Smooth muscle cell of the brain vasculature (primary cell): ENCODE data around the gene DLGAP1.

Experiments
- DNase-seq: peaks from one replicate; pipeline ENCODE4 v3.0.0-alpha.2; 2012; ENCODE audit warnings: low read depth, low spot score

Gene DLGAP1

DNA sequence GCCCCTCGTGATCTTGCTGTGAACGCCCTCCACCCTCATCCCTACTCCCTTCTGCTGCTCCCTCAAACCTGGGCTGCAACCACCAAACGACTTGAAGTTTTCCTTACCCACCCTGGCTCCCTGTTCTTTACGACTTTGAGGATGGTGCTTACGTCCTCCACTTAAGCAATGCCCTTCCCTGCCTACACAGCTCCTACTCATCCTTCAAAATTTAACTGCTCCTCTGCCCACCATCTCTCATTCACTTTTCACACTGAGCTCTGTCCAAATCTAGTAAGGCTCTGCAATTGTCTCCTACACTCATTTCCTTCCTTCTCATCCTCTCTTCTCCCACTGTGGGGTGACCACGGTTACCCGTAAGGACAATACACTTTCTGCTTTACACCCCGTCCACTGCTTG, 554.1 kb downstream of the DLGAP1 start:
- no peak for DNase-seq

DNA sequence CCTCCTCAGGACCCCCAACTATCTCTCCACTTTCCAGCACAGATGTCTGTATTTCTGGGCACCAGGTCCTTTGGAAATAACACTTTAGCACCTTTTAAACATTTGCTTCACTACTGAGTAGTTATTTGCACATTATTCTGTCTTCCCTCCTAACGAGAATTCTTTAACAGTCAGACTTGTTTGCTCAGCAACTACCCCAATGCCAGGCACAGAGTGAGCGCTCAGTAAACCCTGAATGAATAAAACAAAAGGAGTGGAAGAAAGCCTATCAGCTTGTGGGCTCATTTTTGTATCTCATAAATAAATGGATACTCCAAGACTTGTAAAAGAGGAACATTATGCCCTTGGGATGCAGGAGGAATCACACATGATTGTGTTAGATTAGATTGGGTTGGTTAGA, 554.8 kb downstream of the DLGAP1 start:
- no peak for DNase-seq

DNA sequence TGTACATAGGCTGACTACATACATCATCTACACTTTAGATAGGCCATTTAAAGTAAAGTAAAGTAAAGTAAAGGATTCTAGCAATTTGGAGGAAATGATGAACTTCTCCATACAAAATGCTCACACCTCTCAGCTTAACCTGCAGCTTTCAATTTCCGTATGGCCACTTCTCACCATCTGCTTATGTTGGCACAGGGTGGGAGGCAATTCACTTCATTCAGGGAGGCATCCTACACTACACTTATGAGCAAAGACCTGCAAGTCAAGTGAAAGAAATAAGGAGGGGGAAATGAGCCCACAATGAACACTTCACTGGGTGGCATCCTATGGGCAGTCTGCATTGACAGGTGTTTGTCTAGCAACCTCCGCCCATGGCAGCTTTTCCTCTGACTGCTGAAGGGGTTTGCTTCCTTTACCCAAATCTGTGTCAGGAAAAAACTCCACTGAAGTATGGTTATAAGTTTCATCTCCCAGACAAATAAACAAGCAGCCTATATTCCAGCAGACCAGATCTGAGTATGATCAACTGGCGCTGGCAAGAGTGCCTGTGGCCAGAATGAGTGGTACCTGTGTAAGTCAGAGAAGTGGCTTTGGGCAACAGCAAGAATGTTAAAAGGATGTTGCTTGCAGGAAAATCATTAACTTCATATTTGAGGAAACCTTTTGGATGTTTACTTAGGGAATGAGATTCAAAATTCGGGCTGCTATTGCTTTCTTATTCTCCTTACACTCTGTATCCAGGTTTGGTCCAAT, 556.1 kb downstream of the DLGAP1 start:
- DNase-seq: no peak

- DNase-seq: no peak
Measured at GRCh38 chr18:3892152-3892551, 563.0 kb downstream of the DLGAP1 start.

DNA sequence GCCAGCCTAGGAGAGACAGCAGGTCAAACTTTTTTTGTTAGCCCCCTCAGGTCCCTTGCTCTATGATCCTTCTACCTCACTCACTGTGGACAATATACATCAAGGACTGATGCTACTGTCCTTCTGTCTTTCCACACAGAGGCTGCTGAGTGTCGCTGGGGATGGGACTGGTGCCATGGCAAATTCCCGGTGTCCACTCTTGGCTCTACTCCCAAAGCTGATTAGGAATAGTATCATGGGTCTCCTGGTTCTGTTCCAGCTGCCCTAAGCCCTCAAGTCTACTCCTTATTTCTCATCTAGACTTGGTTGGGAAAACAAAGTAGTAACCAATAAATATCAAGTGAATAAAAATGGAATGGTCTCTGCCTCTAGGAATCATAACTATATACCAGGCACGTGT, 563.9 kb downstream of the DLGAP1 start:
- no peak for DNase-seq

DNA sequence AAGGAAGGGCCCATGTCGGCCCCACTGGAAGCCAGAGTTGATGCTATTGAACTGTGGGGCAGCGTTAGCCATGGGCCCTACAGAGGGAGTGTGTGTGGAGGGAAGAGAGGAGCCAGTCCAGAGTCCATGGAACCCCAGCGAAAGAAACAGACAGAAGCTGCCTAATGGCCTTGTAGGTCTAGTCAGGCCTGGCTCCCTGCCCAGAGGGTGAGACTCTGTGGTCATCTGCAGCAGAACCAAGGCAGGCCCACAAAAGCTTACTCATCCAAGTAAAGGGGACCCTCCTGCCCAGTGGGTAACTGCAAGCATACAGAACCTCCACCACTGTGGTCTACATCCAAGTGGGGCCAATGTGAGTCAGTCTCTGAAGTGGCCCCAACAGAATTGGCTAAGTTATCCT, 565.3 kb downstream of the DLGAP1 start:
- no peak for DNase-seq

DNA sequence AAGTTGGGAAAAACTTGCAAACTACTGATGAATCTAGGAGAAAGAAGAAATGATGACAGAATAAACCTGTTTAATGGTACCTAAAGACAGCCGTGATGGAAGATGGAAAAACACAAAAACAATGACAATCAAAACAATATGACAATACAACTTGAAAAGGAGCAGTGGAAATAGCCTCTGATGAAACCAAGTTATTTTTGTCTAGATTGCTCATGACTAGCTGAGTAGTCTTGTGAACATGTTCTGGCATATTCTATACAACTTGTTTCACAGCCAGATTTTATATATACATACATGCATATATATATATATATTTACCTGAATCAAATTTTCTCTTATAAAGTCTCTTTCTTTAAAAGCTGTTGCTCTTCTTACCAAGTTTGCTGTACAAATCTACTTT, 566.0 kb downstream of the DLGAP1 start:
- no peak for DNase-seq

DNA sequence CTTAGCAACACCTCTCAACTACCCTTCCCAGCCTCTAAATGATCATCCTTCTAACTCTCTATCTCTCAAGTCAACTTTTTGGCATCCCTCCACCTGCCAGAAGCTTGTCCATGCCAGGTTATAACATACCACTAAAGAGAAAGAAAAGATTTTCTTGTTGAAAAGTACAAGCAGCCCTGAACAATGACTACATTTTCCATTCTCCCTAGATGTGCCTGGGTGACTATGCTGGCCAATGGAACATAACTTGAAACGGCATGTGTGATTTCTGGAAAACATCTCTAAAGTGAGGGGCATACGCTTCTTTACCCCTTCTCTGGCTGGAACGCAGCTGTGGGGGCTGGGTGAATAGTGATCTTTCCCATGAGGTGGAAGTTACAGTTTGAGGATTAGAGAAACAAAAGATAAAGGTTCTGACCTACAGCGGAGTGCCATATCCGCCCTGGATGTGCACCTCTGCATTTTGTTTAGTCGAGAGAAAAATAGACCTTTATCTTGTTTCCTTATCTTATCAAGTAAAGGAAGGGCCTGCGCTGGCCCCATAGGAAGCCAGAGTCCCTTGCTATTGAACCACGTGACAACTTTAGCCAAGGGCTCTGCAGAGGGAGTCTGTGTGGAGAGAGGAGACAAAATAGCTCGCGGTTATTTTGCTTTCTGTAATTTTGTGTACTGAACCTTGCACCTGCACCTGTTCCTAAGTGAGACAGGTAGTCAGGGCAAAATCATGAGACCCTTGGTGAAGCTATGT, 568.4 kb downstream of the DLGAP1 start:
- DNase-seq: no peak

- no peak for DNase-seq
Measured at GRCh38 chr18:3885209-3885792, 569.8 kb downstream of the DLGAP1 start.

DNA sequence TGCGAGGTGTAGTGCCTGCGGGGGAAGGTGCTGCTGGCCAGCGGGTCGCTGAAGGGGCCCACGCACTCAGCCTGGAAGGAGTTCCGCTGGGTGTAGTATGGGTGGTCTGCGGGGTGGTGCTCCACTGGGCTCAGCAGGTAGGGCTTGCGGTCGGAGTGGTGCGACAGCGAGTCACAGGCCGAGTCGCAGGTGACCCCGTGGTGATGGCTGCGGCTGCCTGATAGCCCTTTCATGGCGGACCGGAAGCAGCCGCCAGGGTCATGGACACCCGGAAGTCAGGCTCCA, 575.3 kb downstream of the DLGAP1 start:
- DNase-seq: no peak

GRCh38 chr18:3879114-3879835, 575.8 kb downstream of the DLGAP1 start:
- no peak for DNase-seq

DNA sequence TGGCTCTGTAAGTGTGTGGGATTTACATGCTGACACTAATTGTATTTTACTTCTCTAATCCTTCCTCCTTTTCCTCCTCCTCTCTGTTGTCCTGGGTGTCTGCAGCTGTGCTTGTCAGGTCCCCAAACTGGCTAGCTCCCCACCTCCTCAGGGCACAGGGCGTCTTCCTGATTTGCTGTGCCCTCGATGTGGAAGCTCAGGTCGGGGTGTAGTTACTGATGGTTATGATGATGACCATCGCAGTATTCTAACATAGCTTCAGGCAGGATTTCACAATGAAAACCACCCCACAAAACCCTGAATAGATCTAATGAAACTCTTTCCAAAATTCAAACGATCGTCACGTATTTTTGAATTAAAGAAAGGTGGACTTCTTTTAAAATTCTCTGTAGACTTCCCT, 576.7 kb downstream of the DLGAP1 start:
- DNase-seq: no peak

DNA sequence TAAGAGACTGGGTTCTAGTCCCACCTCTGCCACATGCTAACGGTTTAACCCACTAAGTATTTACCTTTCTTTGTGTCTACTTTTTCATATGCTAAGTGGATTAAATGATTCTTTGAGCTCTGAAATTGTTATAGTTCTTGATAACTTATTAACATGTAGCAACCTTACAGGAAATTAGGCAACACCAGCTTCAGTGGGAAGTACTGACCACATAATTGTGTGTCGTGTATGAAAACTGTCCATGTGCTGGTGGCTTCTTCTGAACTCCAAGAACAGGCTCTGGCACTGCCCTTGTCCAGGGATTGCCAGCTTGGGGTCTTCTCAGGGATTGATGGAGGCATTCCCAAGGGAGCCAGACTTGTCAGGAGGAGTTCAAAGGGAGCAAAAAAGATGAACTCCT, 577.4 kb downstream of the DLGAP1 start:
- no peak for DNase-seq

DNA sequence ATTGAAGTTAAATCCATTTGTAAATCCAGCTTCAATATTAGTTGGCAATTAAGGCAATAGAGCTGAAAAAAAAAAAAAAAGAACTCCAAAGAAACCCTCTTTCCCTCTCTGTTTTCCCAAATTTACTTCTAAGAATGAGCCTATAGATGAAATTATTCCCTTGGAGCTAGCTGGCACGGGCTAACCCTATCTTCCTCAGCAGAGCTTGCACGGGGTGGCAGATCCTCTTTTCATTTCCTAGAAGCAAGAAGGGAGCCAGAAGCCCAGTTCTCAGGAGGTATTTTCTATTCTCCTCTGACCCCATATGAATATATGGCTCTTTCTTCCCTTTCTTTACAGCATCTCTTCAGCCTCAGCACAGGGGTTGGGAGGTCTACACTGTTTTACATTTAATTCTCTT, 579.1 kb downstream of the DLGAP1 start:
- DNase-seq: no peak

GRCh38 chr18:3875376-3875775, 579.7 kb downstream of the DLGAP1 start:
- no peak for DNase-seq

DNA sequence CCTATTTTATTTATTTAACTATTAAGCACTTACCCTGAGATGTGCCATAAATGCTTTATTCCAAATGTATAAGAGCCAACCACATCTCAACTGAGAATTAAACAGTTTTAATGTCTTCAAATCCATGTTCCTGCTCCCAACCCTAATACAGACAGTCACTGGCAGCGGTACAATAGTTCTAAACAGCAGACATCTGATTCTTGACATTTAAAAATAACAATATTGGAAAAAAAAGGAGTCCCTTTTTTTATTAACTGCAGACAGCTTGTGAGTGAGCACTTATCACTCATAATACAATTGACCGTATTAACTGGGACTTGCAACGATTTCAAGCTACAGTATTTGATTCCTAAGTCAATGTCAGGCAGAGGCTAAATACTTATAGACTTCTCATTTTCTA, 580.5 kb downstream of the DLGAP1 start:
- DNase-seq: no peak

DNA sequence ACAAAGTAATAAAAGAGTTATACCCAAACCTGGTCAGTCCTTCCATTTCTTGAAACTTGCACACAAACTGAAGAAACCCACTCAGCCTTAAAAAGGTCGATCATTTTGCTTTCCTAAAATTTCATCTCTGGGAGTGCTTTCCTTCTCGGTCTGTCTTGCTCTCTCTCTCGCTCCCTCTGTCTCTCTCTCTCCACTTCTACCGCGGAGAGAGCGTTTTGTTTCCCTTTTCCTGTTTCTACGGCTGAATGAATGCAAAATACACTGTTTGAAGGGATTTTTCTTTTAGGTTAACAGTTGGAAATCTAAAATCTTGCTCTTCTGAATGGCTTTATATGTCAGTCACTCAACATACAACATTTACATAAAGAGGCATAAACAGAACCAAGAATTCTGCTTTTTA, 581.0 kb downstream of the DLGAP1 start:
- DNase-seq: no peak

DNA sequence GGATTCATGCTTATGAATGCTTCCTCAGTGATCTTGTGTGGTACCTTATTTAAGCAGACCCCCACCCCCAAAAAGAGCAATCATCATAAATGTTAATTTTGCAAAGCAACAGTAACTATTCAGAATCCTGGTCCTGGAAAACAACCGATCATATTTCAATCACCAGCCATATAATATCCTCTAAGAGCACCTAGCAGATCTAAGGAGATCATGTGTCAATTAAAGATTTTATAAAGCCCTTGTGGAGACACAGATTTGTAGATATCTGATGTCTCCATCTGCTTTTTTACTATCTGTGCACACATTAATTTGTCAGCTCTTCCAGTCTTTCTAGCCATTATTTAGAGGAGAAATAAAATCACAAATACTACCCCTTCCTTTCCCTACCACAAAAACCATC, 581.4 kb downstream of the DLGAP1 start:
- DNase-seq: no peak

- DNase-seq: no peak
Measured at GRCh38 chr18:3873211-3873610, 581.9 kb downstream of the DLGAP1 start.

DNA sequence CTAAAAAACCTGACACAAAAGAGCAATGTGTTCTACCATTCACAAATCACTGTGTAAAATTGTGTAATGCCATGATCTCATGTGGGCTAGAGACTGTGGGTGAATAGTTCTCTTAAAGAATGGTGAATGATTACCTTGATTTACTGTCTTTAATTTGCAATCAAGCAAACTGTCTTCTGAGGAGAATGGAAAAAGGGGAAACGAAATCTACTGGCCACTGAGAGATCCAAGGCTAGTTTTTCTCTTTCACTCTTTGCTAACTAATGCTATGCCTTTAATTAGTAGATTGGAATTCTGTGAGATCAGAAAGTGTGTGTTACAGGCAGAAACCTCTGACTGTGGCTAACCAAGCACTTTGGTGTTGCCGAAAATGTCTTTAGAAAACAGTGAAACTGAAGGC, 582.5 kb downstream of the DLGAP1 start:
- no peak for DNase-seq

DNA sequence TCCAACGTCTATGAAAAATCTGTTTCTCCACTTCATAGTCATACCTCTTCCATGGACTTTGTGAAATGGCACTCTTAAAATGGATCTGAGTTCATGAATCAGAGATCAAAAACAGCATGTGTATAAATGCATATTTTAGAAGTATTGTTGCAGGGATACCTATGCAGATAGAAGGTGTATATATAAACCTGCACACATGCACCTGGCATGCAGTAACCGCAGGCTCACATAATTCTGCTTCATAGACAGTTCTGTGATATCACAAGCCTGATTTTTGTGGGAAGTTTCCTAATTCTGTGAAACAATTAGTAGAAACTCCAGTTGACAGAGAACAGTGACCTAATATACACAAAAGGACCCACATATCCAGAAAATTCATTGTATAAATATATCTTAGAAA, 583.4 kb downstream of the DLGAP1 start:
- DNase-seq: no peak

- DNase-seq: no peak
Measured at GRCh38 chr18:3870914-3871313, 584.2 kb downstream of the DLGAP1 start.

DNA sequence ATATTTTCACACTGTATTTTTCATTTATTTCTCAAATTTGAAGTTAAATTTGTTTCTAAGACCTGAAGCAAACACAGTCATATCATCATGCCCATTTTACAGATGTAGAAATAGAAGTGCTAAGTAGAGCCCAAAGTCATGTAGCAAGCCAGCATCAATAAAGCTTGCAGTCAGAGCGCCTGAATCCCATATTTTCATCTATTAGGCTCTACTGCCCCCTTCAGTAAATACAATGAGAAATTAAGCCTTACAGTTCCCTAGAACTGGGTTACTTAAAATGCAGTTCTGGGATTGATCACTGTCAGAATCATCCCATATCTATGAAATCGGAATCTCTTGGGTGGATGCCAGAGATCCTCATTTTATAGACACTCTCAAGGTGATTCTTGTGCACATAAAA, 585.3 kb downstream of the DLGAP1 start:
- peak; percentile 6 for DNase-seq
